ENCODE measurements around the gene KCNJ2.

KCNJ2 gene

DNA sequence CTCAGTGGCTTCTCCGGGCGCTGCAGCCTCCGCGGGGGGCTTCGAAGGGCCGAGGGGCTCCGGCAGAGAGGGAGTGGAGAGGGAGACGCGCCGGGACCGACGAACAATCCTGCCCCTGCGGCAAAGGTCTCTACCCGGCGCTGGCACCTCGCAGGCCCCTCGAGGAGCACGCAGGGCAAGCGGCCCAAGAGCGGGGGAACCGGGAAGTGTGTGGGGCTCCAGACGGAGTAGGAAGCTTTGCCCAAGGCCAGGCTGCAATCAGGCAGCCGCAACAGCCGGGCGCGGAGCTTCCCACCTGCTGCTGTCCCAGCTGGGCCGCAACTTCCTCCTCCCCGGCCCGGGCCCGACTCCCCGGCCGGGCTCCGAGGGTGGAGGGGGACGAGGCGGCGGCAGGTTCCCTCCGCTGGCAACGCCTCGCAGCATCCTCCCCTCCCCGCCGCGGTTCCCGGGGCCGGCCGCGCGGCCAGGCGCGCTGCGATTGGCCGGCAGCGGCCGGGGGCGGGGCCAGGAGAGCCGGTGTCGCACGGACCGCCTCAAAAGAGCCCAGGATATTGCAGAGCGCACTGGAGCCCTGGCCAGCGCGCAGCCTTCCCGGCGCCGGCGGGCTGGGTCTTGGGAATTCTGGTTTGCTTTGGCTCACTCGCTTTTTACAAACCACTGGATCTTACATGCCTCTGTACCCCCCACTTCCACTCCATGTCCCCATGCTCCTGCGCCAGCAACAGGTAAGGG is at the start of gene KCNJ2:
TSS of gene KCNJ2 (plus strand) at position 556 of the 732 bp plus-strand sequence. CDS start 5,508 bp downstream, outside the sequence.
- peak; percentile 91 to 92 for DNase-seq

DNA sequence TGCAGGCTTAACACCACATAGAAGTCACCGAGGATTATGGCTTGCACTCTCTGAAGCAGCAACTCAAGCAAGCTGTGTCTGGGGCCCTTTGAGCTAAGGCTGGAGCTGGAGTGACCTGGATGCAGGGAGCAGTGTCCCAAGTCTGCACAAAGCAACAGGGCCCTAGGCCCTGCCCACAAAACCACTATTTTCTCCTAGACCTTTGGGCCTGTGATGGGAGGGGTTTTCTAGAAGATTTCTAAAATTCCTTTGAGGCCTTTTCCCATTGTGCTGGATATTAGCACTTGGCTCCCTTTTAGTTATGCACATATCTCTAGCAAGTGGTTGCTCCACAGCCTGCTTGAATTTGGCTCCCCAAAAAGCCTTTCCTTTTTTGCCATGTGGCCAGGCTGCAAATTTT is 49.8 kb upstream of the KCNJ2 start:
- no peak for DNase-seq

DNA sequence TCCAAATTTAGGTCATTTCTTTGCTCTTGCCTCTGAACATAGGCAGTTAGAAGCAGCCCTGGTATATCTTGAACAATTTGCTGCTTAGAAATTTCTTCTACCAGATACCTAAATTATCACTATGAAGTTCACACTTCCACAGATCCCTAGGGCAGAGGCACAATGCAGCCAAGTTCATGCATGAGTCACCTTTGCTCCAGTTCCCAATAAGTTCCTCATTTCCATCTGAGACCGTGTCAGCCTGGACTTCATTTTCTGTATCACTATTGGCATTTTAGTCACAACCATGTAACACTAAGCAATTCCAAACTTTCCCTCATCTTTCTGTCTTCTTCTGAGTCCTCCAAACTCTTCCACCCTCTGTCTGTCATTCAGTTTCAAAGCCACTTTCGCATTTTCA is 49.3 kb upstream of the KCNJ2 start:
- DNase-seq, result no peak

DNA sequence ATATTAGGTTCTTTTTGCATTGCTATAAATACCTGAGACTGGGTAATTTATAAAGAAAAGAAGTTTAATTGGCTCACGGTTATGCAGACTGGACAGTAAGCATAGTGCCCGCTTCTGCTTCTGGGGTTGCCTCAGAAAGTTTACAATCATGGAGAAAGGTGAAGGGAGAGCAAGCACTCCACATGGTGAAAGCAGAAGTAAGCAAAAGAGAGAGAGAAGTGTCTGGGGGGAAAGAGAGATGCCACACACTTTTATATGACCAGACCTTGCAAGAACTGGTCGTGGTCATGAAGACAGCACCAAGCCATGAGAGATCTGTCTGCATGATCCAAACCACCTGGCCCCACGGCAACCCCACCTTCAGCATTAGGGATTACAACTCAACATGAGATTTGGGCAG is 48.9 kb upstream of the KCNJ2 start:
- no peak for DNase-seq

DNA sequence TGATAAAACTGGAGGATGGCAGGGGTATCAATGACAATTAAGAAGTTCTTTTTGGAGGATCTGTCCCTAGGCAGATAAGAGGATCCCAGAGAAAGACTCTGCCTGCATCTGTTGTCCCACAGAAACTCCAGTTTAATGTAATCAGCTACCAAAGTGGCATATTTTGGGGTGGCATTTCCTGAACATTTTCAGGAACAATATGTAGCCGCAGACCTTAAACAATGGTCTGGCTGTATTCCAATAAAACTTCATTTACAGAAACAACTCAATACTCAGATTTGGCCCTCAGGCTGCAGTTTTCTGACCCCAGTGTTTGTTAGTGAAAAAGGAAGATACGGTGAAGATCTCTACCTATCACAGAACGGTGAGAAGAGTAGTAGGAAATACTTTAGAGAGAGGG is 48.2 kb upstream of the KCNJ2 start:
- no peak for DNase-seq

DNA sequence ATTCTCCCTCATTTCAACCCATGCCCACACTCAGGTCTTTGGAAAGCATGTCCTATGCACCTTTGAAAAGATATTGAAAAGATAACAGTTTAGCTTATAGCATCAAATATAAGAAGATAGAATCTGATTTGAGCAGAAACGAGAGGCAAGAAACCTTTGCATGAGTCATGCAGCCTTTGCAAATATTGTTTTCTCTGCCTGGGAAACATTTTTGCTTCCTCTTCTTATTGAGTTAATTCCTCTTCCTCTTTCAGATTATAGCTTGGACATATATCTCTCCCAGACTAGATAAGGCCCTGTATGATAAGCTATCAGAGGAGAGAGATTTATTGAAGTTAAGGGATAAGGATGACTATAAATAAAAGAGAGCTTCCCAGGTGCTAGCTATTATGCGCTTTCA is 46.1 kb upstream of the KCNJ2 start:
- no peak for DNase-seq

DNA sequence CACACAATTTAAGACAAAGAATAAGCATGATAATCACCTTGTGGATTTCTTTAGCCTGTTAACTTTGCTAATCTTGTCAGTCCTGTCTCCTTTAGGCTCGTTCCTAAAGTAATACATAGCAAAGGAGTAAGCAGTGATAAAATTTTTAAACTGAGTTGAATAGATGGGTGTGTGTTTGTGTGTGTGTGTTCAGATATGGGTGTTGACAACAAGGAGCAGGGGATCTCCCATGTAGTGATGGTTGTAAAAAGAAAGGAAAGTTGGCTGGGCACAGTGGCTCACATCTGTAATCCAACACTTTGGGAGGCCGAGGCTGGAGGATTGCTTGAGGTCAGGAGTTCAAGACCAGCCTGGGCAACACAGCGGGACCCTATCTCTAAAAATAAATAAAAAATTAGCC is 44.6 kb upstream of the KCNJ2 start:
- DNase-seq, result no peak

DNA sequence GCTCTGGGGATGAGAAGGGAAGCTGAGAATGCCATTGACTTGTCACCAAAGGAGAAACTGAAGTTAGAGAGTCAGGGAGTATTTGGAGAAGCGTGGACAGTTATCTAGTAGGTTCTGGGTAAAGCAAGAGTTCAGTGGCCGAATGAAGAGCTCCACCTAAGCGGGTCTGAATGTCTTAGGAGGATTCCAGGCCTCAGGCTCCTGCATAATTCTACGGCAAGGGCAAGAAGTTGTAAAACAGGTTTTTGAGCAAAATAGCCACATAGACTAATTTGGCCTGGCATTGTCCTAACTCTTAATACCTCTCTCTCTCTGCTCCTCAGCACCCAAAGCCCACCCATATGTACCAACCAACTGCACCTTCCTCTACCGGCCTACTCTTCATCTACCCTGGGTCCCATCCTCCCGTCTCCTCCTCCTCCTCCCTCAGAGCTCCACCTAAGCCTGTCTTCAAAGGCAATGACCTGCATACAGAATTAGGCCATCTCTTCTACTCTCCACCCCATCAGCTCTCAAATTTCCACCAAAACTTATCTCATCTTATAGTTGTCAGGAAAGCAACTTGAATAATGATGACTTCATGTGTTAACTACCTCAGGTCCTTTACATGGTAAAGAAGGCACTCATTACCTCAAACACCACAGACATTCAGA is 42.0 kb upstream of the KCNJ2 start:
- no peak for DNase-seq

DNA sequence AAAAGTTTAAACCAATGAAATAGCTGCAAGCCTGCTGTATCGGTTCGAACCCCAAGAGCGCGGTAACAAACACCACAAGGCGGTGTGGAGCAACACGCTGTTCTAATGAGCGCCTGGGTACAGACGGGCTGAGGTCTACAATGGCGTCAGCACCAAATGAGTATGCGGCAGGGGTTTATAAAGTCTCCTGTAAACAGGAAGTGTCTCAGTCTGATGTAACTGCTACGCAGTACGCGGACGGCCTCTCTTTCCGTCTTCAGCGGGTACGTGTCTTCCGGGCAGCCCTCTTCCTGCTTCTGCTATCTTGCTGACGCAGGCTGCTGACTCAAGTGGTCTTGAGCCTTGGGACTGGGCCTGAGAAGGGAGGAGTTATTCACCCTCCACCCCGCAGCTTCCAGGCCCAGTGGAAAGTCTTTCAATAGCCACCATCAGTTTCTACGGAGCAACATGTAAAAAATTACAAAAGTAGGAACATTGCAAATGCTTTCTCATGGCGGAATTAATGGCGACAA is 40.5 kb upstream of the KCNJ2 start:
- no peak for DNase-seq

DNA sequence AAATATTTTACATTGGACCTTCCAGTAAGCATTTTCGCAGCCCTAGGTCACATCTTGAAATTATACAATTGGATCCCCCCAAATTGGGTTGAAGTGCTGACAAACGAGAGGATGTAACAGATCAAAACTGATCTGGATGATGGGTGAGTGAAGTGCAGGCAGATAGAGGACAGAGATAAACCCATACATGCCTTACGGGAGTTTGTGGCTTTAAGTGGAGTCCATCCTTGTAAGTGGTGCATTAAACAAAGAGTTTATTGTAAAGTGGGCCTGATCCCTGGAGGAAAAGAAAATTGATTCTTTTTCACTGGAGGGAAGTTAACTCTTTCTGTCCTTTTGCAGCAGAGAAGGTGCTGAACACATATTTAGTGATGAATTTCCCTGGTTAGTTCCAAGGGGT is 39.0 kb upstream of the KCNJ2 start:
- DNase-seq, result no peak

DNA sequence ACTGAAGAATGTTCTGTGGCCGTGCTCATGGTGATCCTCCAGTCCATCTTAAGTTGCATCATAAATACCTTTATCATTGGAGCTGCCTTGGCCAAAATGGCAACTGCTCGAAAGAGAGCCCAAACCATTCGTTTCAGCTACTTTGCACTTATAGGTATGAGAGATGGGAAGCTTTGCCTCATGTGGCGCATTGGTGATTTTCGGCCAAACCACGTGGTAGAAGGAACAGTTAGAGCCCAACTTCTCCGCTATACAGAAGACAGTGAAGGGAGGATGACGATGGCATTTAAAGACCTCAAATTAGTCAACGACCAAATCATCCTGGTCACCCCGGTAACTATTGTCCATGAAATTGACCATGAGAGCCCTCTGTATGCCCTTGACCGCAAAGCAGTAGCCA is 36.8 kb upstream of the KCNJ2 start:
- DNase-seq, result no peak

DNA sequence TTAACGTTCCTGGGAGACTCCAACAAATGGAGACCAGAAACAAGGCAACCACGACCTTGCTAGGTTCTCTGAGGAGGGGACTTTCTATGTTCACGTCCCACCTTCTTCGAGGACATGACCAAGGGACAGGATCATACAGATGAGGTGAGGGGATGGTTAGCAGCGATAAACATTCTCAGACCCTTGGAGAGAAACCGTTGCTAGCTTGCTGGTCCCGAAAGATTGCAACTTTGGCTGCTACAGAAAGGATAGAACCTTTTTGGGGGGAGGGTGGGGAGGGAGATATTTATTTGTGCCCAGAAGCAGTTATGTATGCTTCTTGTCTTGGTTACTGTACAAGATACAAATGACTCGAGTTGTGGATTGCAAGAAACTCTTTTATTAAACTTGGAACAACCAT is 35.3 kb upstream of the KCNJ2 start:
- DNase-seq, result no peak

DNA sequence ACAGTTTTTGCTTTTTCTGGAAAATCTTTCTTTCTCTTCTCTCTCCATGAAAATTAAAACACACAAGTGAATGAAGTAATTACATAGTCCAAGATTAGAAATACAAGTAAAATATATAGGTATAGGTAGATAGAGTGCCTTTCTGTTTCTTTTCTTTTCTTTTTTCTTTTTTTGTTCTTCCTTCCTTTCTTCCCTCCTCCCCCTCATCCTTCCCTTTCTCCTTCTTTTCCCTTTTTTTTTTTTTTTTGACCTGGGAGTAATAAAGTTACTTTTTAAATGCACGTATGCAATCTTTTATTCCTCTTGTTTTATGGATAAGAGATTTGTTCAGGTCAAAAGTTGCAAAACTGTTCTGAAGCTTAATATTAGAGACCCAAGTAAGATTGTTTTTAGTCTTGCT is 34.6 kb upstream of the KCNJ2 start:
- DNase-seq, result no peak

DNA sequence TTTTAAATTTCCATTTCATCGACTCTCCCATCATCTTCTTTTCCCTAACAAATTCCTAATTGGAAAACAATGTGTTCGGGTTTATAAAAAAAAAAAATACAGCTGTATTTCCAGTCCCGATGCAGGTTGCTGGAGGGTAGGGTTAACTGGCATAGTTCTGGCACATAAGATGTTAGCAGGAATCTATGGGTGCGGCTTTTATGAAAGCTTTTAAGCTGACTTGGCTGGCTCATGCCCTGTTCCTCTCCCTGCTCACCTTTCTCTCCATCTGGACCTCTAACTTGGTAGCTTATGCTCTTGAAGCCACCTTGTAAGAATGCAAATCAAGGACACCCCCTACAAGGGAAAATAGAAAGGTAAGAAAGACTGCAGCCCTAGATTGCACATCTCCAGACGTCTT is 33.2 kb upstream of the KCNJ2 start:
- no peak for DNase-seq

DNA sequence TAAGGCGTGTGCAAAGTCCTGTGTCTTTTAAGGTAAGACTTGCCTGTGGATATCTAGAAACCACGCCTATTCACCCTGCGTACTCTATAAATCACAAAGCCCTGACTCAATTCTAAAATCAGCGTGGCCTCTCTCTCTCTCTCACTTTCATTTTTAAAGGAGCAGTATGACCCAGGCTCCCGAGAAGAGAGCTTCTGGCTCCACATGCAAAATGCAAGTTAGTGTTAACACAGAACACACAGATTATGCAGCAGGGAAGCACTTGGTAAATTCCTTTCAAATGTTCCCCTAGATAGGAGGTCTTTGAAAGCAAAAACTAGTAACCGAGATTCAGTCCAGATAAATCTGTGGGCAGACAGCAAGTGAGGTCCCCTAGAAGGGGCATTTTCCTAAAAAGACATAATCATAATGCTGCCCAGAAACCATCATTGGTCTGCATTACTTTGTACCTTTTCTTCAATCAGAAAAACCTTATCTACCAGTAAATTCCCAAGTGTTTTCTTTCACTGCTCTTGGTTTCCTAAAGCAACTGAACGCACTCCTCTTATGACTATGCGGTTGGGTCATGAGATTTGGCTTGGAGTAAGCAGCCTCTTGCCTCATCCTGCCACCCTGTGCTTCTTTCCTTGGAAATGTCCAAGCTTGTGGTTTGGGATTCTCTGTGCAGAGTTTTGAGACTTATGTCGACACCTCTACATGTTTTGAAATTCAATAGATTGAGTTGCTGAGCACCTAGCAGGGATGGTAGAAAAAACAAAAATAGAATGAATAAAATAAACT is 31.7 kb upstream of the KCNJ2 start:
- no peak for DNase-seq

DNA sequence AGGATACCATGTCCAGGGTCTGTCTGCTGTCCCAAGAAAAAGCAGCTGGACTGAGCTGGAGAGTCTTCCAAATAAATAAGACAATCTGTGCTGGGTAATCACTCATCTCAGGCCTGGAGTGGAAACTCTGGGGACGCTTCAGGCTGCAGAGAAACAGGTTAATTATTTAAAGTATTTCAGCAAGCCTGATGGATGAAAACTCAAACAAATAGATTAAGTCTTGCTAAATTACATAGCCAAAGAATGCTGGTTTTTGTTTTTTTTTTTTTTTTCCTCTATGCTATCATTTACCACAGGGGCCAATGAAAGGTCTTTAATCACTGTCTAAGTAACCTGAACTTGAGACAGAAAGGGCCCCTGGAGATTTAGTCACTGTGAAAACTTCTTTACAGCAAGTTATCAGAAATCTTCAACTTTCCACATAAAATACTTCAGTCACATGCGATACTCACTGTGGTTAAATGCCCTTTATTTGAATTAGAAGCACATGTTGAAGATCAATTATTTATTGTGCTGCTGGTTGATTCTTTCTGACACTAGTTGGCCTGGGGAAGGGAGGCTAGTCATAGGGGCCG is 31.0 kb upstream of the KCNJ2 start:
- DNase-seq, result no peak

DNA sequence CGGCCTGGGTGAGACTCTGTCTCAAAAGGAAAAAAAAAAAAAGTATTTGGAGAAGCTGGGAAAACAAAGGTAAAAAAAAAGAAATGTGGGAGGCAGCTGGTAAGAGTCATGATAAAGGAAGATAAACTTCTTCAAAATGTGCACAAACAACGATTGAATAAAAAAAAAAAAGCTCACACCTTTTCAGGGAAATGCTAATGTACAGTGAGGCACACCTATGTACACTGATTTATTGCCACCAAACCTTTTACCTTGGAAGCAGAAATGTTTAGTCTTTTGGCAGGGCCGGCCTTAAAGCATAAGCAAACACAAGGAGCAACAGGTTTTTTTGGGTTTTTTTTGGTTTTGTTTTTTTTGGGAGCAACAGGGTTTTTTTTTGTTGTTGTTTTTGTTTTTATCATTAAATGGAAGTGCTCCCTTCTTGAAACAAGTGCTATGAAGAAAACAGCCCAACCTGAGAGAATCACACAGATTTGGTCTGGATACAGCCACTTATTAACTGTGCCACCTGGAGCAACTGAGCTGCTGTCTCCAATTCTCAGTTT is 29.8 kb upstream of the KCNJ2 start:
- DNase-seq, result no peak

DNA sequence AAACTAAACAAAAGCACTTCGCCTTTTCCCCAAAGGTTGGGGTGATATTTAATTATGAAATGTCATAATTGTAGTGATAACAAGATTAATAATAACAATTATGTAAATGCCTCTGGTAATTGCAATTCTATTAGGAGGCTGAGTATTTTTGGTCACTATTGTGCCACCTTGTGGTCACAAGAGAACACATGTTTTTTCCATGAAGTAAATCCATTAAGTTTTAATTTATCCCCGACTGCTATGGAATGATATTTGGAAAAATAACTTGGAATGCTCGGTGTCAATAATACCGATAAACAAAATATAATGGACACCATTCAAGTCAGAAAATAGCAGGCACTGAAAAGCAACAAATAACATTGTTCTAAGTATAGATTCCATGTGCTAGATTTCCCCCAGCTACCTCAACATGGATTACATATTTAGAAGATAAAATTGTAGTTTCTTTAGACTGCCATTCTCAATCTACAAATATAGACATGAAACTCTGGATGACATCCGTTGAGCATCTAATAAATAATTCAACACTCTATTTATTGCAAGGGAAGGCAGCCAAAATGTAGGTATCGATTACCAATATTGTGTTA is 25.0 kb upstream of the KCNJ2 start:
- DNase-seq, result peak; percentile 24 to 58

DNA sequence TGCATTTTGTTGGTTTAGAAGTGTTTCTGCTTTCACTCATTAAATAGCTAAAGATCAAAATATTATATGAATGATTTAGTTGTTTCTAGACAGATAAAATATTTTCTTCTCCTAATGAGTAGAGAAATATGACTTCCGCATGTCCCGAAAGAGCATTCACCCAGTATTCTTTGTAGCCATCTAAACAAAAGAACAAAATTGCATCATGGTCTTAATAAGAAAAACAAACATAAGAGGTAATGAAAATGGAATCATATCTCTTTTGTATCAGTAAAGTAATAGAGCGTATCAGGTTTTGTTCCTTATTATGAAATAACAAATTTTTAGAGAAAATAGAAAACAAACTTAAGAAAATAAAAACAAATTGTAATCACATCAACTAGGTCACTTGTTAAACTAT is 16.1 kb upstream of the KCNJ2 start:
- no peak for DNase-seq

DNA sequence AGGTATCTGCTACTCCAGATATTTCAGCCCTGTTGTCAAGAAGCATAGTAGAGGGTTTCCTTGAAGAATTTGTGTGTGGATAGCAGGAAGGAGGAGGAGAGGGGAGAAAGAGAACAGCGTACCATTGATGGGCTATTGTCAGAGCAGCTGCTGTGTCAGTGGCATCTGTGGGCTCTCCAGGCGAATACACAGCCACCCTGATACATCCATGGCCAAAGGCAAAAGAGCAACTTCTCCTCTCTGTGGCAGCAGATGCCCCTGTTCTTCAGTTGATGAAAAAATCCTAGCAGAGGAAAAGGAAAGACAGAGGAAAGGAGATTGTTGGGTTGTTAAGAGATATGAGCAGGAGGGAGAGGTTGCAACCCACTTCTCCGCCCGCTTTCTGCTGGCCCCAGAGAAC is 12.2 kb upstream of the KCNJ2 start:
- DNase-seq, result no peak

DNA sequence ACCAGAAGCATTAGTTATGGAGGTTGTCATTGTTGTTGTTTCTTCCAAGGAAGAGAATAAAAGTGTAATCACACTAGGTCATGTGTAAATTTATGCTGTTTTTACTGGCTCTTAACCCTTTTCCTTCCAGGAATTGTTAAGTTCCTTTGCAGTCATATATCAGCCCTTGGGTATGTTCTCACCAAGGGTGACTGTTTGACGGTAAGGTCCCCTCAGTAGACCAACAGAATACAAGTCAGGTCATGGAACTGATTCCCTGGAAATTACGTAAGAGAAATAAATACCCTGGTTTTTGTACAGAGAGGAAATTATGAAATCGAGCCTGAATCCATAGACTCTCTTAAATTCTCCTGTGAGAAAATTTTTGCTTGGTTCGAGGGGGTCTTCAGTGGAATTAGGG is 11.2 kb upstream of the KCNJ2 start:
- DNase-seq, result no peak

DNA sequence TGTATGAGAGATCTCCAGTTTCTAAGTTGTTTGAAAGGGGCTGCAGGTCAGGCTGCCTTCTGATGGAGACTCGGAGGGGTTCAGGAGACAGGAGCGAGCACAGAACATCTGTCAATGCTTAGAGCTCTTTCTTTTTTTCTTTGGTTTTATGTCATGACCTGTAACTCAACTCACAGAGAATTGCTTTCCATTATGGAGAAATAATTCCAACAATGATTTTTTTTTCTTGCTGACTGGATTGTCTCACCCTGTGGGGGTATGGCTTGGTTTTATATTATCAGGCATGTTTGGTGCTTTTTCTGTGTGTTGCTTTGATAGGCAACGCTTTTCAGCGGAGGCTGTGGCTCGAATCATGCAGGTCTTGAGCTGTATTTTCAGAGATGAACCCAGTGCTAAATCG is 10.7 kb upstream of the KCNJ2 start:
- no peak for DNase-seq

DNA sequence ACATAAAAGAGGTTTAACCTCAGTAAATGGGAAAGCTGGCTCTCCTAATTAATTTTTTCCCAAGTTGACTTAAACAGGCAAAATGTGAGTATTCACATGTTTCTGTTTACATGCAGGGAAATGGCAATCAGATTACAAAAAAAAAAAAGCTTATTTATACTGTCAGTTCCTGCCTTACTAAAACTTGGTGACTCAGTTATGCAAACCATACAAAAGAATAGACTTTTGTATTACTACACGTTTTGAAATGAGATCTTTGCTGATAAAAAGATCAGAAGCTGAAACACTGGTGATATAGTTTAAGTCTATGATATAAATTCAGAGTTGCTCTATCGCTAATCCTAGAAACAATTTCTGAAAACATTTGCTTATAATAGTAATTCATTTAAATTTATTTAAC is 9.4 kb upstream of the KCNJ2 start:
- DNase-seq, result no peak
